Mucosa of descending colon (tissue), 3 donors: Measurements from ENCODE around the gene VAV3. TPM values are rescaled to one million over a fixed set of nuclear protein-coding genes. Genes with fewer than 3 reads are reported as not detected.
A peak's percentile ranks its signal among the peaks of the same experiment; 100 is the strongest.

ENCODE experiments used
- ATAC-seq: fragments of 200-7000 bp; cut with Tn5 transposase; one replicate; pipeline ENCODE4 v1.9.1; 2020; ENCODE audit warnings: mild to moderate bottlenecking, moderate library complexity
- DNase-seq, 3 donors: peaks; one replicate each; pipeline ENCODE4 v3.0.0-alpha.2; 2020
- H3K36me3 ChIP-seq: fragments of 200-600 bp; one replicate; pipeline ENCODE4 v1.8.0; 2021; ENCODE audit warnings: low read depth, mild to moderate bottlenecking
- H3K4me1 ChIP-seq: fragments of 200-600 bp; one replicate; pipeline ENCODE4 v1.8.0; 2021; ENCODE audit warnings: low read depth, mild to moderate bottlenecking
- H3K4me3 ChIP-seq: fragments of 200-600 bp; one replicate; pipeline ENCODE4 v1.8.0; 2021; ENCODE audit warnings: mild to moderate bottlenecking
- H3K9me3 ChIP-seq: fragments of 200-600 bp; one replicate; pipeline ENCODE4 v1.8.0; 2021; ENCODE audit warnings: mild to moderate bottlenecking
- CTCF ChIP-seq: fragments of 200-600 bp; IDR thresholded peaks from one replicate; pipeline ENCODE4 v1.8.0; 2022; ENCODE audit warnings: antibody characterized with exemption, mild to moderate bottlenecking
- intact Hi-C, 2 donors: fragments of 100-400 bp; cut with DNase I in 1 of 2; cut with micrococcal nuclease in 1 of 2; formaldehyde crosslinking; loops; one replicate each; pipeline versions ENCODE4 v1.11.0 to v1.11.1; 2022; cut with DNase I, micrococcal nuclease
- total RNA-seq, 3 donors: library from RNA; stranded (reverse); fragmentation: NEBNext Ultra II Directional in 2 of 3; extraction: Animal tissue kit (Norgen Biotek cat#: 25700) in 2 of 3; gene quantifications; one replicate each; pipeline versions ENCODE4 v1.2.1 to v1.2.4, GENCODE V29; 2021 to 2023
- donor health status: DM: no; HTN: no; CAD: no; lungs with moderate emphysema.
- donor health status: DM: no; HTN: no; CAD: no.
- donor health status: DM: no; HTN: yes; CAD: no.

The VAV3 gene
- total RNA-seq, 3 donors from 2014 or later = 41.3 to 142 (median 101) TPM

DNA sequence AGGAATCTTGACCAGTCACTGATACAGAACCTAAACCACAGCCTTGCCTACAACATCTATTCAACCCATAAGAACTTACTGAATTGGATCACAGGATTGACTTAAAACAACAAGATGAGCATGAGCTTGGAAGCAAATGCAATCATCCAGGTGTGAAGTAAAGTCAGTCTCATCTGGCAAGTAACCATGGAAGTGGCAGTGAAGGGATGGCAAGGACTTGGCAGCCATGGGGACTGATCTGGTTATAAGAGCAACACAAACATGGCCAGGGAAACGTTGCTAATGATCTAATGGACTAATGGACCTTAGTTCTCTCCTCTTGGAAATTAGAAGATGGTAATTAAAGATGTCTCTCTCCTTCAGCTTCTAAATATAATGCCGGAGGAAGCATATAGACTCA, 133.1 kb downstream of the VAV3 start:
- no peak for ATAC-seq

GRCh38 chr1:107830526-107830925, 134.5 kb downstream of the VAV3 start:
- no peaks in the 10 kb centered on the region for H3K4me1 ChIP-seq
- H3K4me3 ChIP-seq = no peak overlapping the region
- intact Hi-C loops = no loop called here
- ATAC-seq = no peak
- no peaks in the 10 kb centered on the region for H3K36me3 ChIP-seq
- DNase-seq = no peak
- TF ChIP-seq CTCF = no peak
- H3K9me3 ChIP-seq = no peaks in the 10 kb centered on the region

More for the DNA sequence above, 133.1 kb downstream of the VAV3 start:
- Histone ChIP-seq H3K4me1 (no peaks in the 10 kb centered on the region), H3K9me3 (no peaks in the 10 kb centered on the region), H3K36me3 (no peaks in the 10 kb centered on the region), H3K4me3 (no peak overlapping the region)
- intact Hi-C loops = no loop called here
- no peak for DNase-seq
- TF ChIP-seq CTCF = no peak

DNA sequence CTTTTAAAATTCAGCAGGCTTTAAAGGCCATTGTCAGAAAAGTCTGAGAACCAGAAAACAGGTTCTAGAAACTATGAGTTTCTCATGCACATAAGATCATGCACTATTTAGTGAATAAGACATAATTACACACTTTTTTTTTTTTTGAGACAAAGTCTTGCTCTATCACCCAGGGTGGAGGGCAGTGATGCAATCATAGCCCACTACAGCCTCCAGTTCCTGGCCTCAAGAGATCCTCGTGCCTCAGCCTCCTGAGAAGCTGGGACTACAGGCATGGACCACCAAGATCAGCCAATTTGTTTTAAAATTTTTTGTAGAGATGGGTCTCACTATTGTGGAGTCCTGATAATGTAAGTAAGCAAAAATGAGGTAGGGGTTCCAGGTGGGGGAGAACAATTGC, 134.9 kb downstream of the VAV3 start:
- Histone ChIP-seq H3K4me1 (no peaks in the 10 kb centered on the region), H3K36me3 (no peaks in the 10 kb centered on the region), H3K4me3 (no peak overlapping the region), H3K9me3 (no peaks in the 10 kb centered on the region)
- intact Hi-C loops = no loop called here
- ATAC-seq = no peak
- no peak for DNase-seq
- TF ChIP-seq CTCF = no peak

GRCh38 chr1:107829036-107829770, 135.8 kb downstream of the VAV3 start:
- Histone ChIP-seq H3K4me3 (no peak overlapping the region), H3K4me1 (no peaks in the 10 kb centered on the region), H3K9me3 (no peaks in the 10 kb centered on the region), H3K36me3 (no peaks in the 10 kb centered on the region)
- peak; percentile 73 for ATAC-seq
- TF ChIP-seq CTCF = no peak
- intact Hi-C loops = no loop called here
- no peak for DNase-seq

GRCh38 chr1:107824946-107825345, 140.0 kb downstream of the VAV3 start:
- H3K4me1 ChIP-seq = no peaks in the 10 kb centered on the region
- no peak overlapping the region for H3K4me3 ChIP-seq
- no peak for DNase-seq
- intact Hi-C loops = no loop called here
- ATAC-seq = no peak
- H3K9me3 ChIP-seq = no peaks in the 10 kb centered on the region
- H3K36me3 ChIP-seq = no peaks in the 10 kb centered on the region
- no peak for TF ChIP-seq CTCF
